Erythroblast (primary cell): ENCODE data around the gene C2CD4C.

ENCODE experiments used
- GATA1 ChIP-seq: IDR thresholded peaks from 2 replicates; pipeline ENCODE4 v1.6.1; 2011; ENCODE audit warnings: low read depth, mild to moderate bottlenecking, control low read depth, low read length, moderate library complexity
- POLR2A ChIP-seq: IDR thresholded peaks from 2 replicates; pipeline ENCODE4 v1.6.1; 2011; ENCODE audit warnings: mild to moderate bottlenecking, low read length

GRCh38 chr19:391207-391557, 17.8 kb downstream of the C2CD4C start:
- no peak for TF ChIP-seq POLR2A
- no peak for TF ChIP-seq GATA1
